ENCODE measurements around the gene FREY1.

The FREY1 gene

DNA sequence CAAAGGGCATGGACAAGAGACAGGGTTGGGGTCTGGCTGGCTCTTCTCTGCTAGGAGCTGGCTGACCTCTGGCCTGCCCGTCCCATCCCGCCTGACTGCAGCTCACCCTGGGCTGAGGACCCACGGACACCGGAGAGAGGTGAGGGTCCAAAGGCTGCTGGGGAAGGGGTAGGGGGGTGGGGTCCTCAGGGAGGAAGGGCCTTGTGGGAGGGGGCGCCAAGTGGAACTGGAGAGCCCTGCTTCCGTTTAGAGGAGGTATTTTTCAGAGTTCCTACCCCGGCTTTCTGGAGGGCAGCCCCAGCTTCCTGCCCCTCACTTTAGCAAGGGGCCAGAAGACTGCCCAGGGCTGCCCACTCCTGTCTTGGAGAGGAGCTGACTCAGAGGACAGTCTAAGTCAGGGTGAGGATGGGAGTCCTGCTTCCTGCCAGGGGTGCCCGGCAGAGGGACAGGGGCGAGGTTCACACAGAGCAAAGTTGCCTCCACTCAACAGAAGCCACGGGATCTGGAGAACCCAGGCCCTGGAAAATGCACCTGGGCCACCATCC, 22.5 kb upstream of the FREY1 start:
- in situ Hi-C loops (cut with HindIII; ENCODE audit: low sequenced_read_pairs), result no loop called here
- no peak for DNase-seq (ENCODE audit: low read depth)
- TF ChIP-seq, protein P1, sequence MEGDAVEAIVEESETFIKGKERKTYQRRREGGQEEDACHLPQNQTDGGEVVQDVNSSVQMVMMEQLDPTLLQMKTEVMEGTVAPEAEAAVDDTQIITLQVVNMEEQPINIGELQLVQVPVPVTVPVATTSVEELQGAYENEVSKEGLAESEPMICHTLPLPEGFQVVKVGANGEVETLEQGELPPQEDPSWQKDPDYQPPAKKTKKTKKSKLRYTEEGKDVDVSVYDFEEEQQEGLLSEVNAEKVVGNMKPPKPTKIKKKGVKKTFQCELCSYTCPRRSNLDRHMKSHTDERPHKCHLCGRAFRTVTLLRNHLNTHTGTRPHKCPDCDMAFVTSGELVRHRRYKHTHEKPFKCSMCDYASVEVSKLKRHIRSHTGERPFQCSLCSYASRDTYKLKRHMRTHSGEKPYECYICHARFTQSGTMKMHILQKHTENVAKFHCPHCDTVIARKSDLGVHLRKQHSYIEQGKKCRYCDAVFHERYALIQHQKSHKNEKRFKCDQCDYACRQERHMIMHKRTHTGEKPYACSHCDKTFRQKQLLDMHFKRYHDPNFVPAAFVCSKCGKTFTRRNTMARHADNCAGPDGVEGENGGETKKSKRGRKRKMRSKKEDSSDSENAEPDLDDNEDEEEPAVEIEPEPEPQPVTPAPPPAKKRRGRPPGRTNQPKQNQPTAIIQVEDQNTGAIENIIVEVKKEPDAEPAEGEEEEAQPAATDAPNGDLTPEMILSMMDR (IDR thresholded peaks at IDR 0.05; ENCODE audit: low read depth, low read length, missing control alignments), result no peak
- no peak overlapping the region for H3K4me3 ChIP-seq (ENCODE audit: low read depth, low read length)

DNA sequence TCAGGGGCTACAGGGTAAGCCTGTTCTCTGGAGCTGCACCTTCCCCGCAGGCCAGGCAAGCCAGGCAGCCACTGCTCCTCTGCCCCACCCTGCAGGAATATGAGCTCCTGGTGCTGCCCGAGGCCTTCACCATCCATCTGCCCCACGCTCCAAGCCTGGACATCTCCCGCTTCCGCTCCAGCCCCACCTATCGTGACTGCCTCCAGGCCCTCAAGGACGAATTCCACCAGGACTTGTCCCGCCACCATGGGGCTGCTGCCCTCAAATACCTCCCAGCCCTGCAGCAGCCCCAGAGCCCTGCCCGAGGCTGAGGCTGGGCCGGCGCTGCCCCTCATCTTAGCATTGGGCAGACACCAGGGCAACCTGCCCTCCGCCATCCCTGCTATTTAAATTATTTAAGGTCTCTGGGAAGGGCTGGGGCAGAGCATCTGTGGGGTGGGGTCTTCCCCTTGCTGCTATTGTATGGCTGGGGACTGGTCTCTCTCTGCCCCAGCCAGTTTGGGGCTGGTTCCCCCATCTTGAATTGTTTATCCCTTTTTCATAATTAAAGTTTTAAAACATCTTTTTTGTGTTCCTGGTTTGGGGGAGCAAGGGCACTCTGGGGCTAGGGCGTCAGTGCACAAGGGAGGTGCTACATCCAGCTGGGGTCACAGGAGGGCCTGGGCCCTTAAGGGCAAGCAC, 21.6 kb upstream of the FREY1 start:
- DNase-seq (ENCODE audit: low read depth), result no peak
- in situ Hi-C loops (cut with HindIII; ENCODE audit: low sequenced_read_pairs), result no loop called here
- TF ChIP-seq, protein P1 (IDR thresholded peaks at IDR 0.05; ENCODE audit: low read depth, low read length, missing control alignments), result no peak
- no peak overlapping the region for H3K4me3 ChIP-seq (ENCODE audit: low read depth, low read length)

DNA sequence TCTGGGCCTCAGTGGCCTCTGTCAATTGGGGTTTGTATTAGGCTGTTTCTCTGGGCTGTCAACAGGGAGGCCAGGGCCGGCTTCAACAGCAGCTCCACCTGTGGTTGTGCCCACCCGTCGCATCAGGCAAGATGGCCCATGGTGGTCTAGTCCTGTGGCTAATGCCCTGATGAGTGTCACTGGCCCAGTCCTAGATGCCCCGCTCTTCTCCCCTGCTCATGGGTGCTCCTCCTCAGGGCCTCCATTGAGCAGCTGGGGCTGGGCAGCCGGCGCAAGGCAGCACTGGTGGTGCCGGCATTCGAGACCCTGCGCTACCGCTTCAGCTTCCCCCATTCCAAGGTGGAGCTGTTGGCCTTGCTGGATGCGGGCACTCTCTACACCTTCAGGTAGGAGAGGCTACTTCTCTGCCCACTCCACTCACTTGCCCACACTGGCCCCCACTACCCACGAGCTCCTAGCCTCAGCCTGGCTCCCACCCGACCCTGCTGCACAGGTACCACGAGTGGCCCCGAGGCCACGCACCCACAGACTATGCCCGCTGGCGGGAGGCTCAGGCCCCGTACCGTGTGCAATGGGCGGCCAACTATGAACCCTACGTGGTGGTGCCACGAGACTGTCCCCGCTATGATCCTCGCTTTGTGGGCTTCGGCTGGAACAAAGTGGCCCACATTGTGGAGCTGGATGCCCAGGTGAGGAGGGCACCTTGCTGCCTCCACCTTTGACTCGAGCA, 20.8 kb upstream of the FREY1 start:
- in situ Hi-C loops (cut with HindIII; ENCODE audit: low sequenced_read_pairs), result no loop called here
- no peak overlapping the region for H3K4me3 ChIP-seq (ENCODE audit: low read depth, low read length)
- TF ChIP-seq, protein P1 (IDR thresholded peaks at IDR 0.05; ENCODE audit: low read depth, low read length, missing control alignments), result no peak
- DNase-seq (ENCODE audit: low read depth), result no peak

DNA sequence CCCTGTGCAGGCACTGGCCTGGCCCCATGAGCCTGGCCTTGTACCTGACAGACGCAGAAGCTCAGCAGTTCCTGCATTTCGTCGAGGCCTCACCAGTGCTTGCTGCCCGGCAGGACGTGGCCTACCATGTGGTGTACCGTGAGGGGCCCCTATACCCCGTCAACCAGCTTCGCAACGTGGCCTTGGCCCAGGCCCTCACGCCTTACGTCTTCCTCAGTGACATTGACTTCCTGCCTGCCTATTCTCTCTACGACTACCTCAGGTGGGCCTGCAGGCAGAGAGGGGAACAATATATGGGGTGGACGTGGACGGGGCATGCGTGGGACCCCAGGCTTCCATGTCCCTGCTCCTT, 20.2 kb upstream of the FREY1 start:
- in situ Hi-C loops (cut with HindIII; ENCODE audit: low sequenced_read_pairs), result no loop called here
- no peak overlapping the region for H3K4me3 ChIP-seq (ENCODE audit: low read depth, low read length)
- TF ChIP-seq, protein P1 (IDR thresholded peaks at IDR 0.05; ENCODE audit: low read depth, low read length, missing control alignments), result no peak
- DNase-seq (ENCODE audit: low read depth), result no peak

DNA sequence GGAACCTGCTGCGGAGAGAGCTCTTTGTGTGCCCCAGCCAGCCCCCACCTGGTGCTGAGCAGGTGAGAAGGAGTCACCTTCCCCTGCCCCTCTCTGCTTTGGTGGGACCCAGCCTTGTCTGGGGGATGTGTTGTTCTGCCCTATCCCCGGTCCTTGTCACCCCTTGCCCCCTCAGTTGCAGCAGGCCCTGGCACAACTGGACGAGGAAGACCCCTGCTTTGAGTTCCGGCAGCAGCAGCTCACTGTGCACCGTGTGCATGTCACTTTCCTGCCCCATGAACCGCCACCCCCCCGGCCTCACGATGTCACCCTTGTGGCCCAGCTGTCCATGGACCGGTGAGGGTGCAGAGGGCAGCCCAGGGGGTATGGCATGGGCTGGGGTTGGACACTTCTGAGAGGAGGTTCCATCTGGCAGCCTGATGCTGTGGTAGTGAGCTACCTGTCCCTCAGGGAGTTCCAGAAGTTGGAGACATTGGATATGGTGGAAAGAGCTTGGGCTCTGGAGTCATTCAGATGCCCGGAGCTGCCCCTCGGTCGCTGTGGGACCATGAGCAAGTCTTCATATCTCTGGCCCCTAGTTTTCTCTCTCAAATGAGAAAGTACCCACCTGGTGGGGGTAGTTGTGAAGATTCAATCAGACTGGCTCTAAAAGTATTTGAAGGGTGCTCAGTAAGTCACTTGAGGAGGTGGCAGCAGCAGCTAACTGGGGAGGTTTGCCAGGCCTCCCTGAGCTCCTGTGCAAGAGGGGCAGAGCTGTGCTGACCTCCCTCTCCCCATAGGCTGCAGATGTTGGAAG, 19.7 kb upstream of the FREY1 start:
- in situ Hi-C loops (cut with HindIII; ENCODE audit: low sequenced_read_pairs), result no loop called here
- TF ChIP-seq, protein P1 (IDR thresholded peaks at IDR 0.05; ENCODE audit: low read depth, low read length, missing control alignments), result no peak
- DNase-seq (ENCODE audit: low read depth), result no peak
- H3K4me3 ChIP-seq (ENCODE audit: low read depth, low read length), result no peak overlapping the region

DNA sequence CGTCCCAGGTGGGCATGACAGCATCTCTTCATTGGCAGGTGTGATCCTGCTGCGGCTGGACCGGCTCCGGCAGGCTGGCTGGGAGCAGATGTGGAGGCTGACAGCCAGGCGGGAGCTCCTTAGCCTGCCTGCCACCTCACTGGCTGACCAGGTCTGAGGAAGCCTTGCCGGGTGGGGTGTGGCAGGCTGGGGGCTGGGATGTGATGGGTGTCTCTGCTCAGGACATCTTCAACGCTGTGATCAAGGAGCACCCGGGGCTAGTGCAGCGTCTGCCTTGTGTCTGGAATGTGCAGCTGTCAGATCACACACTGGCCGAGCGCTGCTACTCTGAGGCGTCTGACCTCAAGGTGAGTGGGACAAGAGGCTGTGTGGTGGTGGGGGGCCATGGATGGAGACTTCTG, 18.9 kb upstream of the FREY1 start:
- DNase-seq (ENCODE audit: low read depth), result no peak
- H3K4me3 ChIP-seq (ENCODE audit: low read depth, low read length), result no peak overlapping the region
- TF ChIP-seq, protein P1 (IDR thresholded peaks at IDR 0.05; ENCODE audit: low read depth, low read length, missing control alignments), result no peak
- in situ Hi-C loops (cut with HindIII; ENCODE audit: low sequenced_read_pairs), result no loop called here

Data from astrocyte of the cerebellum (primary cell).